Loucy (cell line): ENCODE measurements around the gene FRA10AC1.

Experiments
- H2AFZ ChIP-seq: fragments of 200-600 bp; sonication (generic); 2 replicates; pipeline ENCODE4 v1.6.0; 2016; ENCODE audit warnings: antibody characterized with exemption, mild to moderate bottlenecking, low read length, moderate library complexity
- H3F3A ChIP-seq: fragments of 200-600 bp; 2 replicates; pipeline ENCODE4 v1.6.0; 2016; ENCODE audit warnings: antibody characterized with exemption, low read depth, mild to moderate bottlenecking
- H3K27me3 ChIP-seq: fragments of 200-600 bp; sonication (generic); 2 replicates; pipeline ENCODE4 v1.6.1; 2014; ENCODE audit warnings: low read length, mild to moderate bottlenecking; ENCODE audit not compliant: insufficient read depth, poor library complexity, severe bottlenecking
- H3K36me3 ChIP-seq: fragments of 200-600 bp; sonication (generic); 2 replicates; pipeline ENCODE4 v1.6.1; 2016; ENCODE audit warnings: low read length; ENCODE audit not compliant: insufficient read depth
- H3K4me1 ChIP-seq: fragments of 200-600 bp; sonication (generic); 2 replicates; pipeline ENCODE4 v1.5.1; 2014; ENCODE audit warnings: low read length, mild to moderate bottlenecking; ENCODE audit not compliant: insufficient read depth, poor library complexity, severe bottlenecking
- H3K4me2 ChIP-seq: fragments of 200-600 bp; sonication (generic); 2 replicates; pipeline ENCODE4 v1.6.0; 2014; ENCODE audit warnings: antibody characterized with exemption, low read length, low read depth, mild to moderate bottlenecking; ENCODE audit not compliant: poor library complexity, severe bottlenecking
- H3K4me3 ChIP-seq: fragments of 200-600 bp; sonication (generic); 2 replicates; pipeline ENCODE4 v1.5.1; 2014; ENCODE audit warnings: low read length, mild to moderate bottlenecking, mixed read lengths; ENCODE audit not compliant: poor library complexity, severe bottlenecking
- H3K79me2 ChIP-seq: fragments of 200-600 bp; sonication (generic); 2 replicates; pipeline ENCODE4 v1.6.1; 2014; ENCODE audit warnings: low read length; ENCODE audit not compliant: insufficient read depth
- H3K9ac ChIP-seq: fragments of 200-600 bp; sonication (generic); 2 replicates; pipeline ENCODE4 v1.6.0; 2014; ENCODE audit warnings: mild to moderate bottlenecking, low read depth, low read length, moderate library complexity; ENCODE audit not compliant: poor library complexity, severe bottlenecking
- H3K9me2 ChIP-seq: fragments of 200-600 bp; sonication (generic); replicated peaks from 2 replicates; pipeline ENCODE4 v1.6.1; 2016; ENCODE audit warnings: low read depth, low read length, mixed read lengths
- H3K9me3 ChIP-seq: fragments of 200-600 bp; sonication (generic); 2 replicates; pipeline ENCODE4 v1.6.1; 2014; ENCODE audit warnings: mild to moderate bottlenecking, antibody characterized with exemption, low read length, low read depth; ENCODE audit not compliant: insufficient read depth
- H4K20me1 ChIP-seq: fragments of 200-600 bp; sonication (generic); 2 replicates; pipeline ENCODE4 v1.6.0; 2014; ENCODE audit warnings: antibody characterized with exemption, low read length, mild to moderate bottlenecking; ENCODE audit not compliant: insufficient read depth, poor library complexity, severe bottlenecking
- CTCF ChIP-seq: fragments of 200-600 bp; sonication (generic); conservative IDR thresholded peaks from 2 replicates; pipeline ENCODE4 v1.5.1; 2014; ENCODE audit warnings: mild to moderate bottlenecking, antibody characterized with exemption, low read length
- EZH2phosphoT487 ChIP-seq: fragments of 200-600 bp; IDR thresholded peaks from 2 replicates; pipeline ENCODE4 v1.6.1; 2018; ENCODE audit warnings: antibody characterized with exemption, mild to moderate bottlenecking, moderate library complexity, borderline replicate concordance

FRA10AC1 gene

GRCh38 chr10:93702210-93703001 is at the start of gene FRA10AC1:
Gene FRA10AC1 (minus strand): TSS chr10:93702592. CDS start chr10:93700106, 2,486 bp downstream.
- H3K27me3 ChIP-seq = no peaks in the 10 kb centered on the region
- peak within 1 kb of the TSS; percentile 94 for H3K4me2 ChIP-seq
- H2AFZ ChIP-seq = peak within 1 kb of the TSS; percentile 100
- peaks cover 34% of the 10 kb centered on the region for H3K4me1 ChIP-seq
- peaks cover 3% of the 10 kb centered on the region for H4K20me1 ChIP-seq
- H3K4me3 ChIP-seq = peak within 1 kb of the TSS; percentile 83
- no peaks in the 10 kb centered on the region for H3K9me2 ChIP-seq
- no peaks in the 10 kb centered on the region for H3K9me3 ChIP-seq
- H3K79me2 ChIP-seq = peaks cover 24% of the 10 kb centered on the region
- H3K36me3 ChIP-seq = no peaks in the 10 kb centered on the region
- peak within 1 kb of the TSS; percentile 81 for H3K9ac ChIP-seq
- H3F3A ChIP-seq = peaks cover 2% of the 10 kb centered on the region; the same call in 1 of the 2 replicates
- peak; percentile 44 for TF ChIP-seq CTCF
- no peak for TF ChIP-seq EZH2phosphoT487

GRCh38 chr10:93751832-93752231 is 49.4 kb upstream of the FRA10AC1 start:
- no peak for TF ChIP-seq EZH2phosphoT487
- TF ChIP-seq CTCF = no peak
- Histone ChIP-seq H3K4me1 (no peaks in the 10 kb centered on the region), H3K4me2 (peak overlapping the region; percentile 57), H3K36me3 (no peaks in the 10 kb centered on the region), H2AFZ (peak overlapping the region; percentile 91), H3K9me3 (no peaks in the 10 kb centered on the region), H3K27me3 (no peaks in the 10 kb centered on the region), H3F3A (no peaks in the 10 kb centered on the region), H3K79me2 (no peaks in the 10 kb centered on the region), H3K9me2 (no peaks in the 10 kb centered on the region), H3K4me3 (peak overlapping the region; percentile 61), H4K20me1 (no peaks in the 10 kb centered on the region), H3K9ac (no peak overlapping the region)

- Histone ChIP-seq H3K36me3 (no peaks in the 10 kb centered on the region), H3K4me1 (no peaks in the 10 kb centered on the region), H3K9ac (no peak overlapping the region), H3K27me3 (no peaks in the 10 kb centered on the region), H4K20me1 (no peaks in the 10 kb centered on the region), H3K9me2 (no peaks in the 10 kb centered on the region), H3K4me2 (no peak overlapping the region), H2AFZ (no peak overlapping the region; the same call in 1 of the 2 replicates), H3K79me2 (no peaks in the 10 kb centered on the region), H3K4me3 (no peak overlapping the region), H3K9me3 (no peaks in the 10 kb centered on the region), H3F3A (no peaks in the 10 kb centered on the region)
- TF ChIP-seq CTCF (no peak), EZH2phosphoT487 (no peak)
Observed at GRCh38 chr10:93751124-93751523, 48.7 kb upstream of the FRA10AC1 start.
